ENCODE data around the gene RAP1B.

DNA sequence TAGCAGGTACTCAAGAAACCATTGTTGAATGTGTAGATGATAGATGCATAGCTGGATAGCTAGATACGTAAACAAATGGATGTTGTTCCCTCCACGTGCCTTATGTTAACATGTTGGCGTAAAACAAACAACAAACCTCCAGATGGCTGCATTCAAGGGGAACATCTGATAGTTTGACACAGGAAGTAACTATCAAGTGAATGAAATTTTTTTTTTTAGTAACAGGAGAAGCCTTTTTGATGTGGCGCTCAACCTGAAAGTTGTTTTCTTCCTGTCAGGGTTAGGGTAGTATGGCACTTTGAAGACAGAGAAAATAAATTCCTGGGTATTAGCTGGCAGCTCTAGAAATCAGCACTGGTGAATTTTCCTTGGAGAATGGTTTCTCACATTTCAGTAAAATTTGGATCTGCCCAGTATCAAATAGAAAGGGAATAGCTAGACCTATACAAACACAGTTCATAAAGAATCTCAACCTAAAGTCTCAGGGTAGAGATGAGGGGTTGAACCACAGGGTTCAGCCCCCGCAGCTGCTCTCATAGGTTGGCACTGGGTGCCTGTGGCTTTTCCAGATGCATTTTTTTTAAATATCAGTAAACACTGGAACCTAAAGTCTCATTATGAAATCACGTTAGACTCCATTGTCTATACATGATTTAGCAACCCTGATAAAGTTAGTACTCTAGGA lies 18.8 kb upstream of the RAP1B start:
- TF ChIP-seq, protein P1, sequence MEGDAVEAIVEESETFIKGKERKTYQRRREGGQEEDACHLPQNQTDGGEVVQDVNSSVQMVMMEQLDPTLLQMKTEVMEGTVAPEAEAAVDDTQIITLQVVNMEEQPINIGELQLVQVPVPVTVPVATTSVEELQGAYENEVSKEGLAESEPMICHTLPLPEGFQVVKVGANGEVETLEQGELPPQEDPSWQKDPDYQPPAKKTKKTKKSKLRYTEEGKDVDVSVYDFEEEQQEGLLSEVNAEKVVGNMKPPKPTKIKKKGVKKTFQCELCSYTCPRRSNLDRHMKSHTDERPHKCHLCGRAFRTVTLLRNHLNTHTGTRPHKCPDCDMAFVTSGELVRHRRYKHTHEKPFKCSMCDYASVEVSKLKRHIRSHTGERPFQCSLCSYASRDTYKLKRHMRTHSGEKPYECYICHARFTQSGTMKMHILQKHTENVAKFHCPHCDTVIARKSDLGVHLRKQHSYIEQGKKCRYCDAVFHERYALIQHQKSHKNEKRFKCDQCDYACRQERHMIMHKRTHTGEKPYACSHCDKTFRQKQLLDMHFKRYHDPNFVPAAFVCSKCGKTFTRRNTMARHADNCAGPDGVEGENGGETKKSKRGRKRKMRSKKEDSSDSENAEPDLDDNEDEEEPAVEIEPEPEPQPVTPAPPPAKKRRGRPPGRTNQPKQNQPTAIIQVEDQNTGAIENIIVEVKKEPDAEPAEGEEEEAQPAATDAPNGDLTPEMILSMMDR (optimal IDR thresholded peaks at IDR 0.05 in 1 of 3, IDR thresholded peaks at IDR 0.05 in 1 of 3, conservative IDR thresholded peaks at IDR 0.05 in 1 of 3; ENCODE audit: extremely low read depth in 1 of 3, insufficient read depth in 2 of 3, low read length in 3 of 3) = no peak
- TF ChIP-seq EZH2 (IDR thresholded peaks at IDR 0.05; ENCODE audit: low read length) = no peak
